HG03060 (cell line): ENCODE data around the gene LGALS7B.
"Not testable (repeated sequence)": the region's sequence is repeated elsewhere in the genome, so short reads cannot be mapped to it uniquely, and the experiment has no call there.

Experiments used
- ATAC-seq: cut with Tn5 transposase; IDR thresholded peaks from one replicate; pipeline ENCODE4 v1.9.1; 2021; ENCODE audit warnings: low read depth, moderate number of reproducible peaks; ENCODE audit not compliant: unreplicated experiment

Gene LGALS7B

DNA sequence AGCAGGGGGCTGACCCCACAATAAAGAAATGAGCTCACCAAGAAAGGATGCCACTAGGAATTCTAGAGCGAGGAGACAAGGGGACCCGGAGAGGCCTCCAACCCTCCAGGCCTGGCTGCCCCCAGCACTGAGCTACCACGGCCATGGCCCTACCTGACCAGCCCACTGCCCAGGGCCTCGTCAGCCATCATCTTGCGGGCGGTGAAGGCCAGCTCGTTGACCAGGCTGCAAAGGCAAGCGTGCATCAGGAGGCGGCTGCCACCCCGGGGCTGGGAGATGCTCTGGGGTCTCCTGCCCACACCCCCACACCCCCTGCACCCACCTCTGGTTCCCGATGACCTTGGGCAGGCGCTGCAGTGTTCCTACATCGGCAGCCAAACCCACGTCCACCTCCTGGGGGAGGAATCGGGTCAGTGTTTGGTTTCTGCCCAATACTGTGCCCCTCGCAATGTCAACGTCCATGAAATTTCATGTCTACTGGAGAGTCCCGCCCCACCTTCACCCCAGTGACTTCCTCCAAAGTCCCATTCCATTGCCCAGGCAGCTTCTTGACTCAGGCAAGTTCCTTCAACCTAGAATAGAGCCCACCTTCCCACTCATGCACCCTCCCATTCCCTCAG is 27.2 kb downstream of the LGALS7B start:
- ATAC-seq = no peak

GRCh38 chr19:38817081-38817480 is 28.1 kb downstream of the LGALS7B start:
- no peak for ATAC-seq

- ATAC-seq = no peak
Measured at GRCh38 chr19:38819231-38819920, 30.4 kb downstream of the LGALS7B start.

- not testable (repeated sequence) for ATAC-seq
Measured at GRCh38 chr19:38821230-38821825, 32.3 kb downstream of the LGALS7B start.

DNA sequence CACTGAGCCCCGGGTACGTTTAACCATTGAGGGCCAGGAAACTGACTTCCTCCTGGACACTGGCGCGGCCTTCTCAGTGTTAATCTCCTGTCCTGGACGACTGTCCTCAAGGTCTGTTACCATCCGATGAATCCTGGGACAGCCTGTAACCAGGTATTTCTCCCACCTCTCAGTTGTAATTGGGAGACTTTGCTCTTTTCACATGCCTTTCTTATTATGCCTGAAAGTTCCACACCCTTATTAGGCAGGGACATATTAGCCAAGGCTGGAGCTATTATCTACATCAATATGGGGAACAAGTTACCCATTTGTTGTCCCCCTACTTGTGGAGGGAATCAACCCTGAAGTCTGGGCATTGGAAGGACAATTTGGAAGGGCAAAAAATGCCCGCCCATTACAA is 36.9 kb downstream of the LGALS7B start:
- not testable (repeated sequence) for ATAC-seq

DNA sequence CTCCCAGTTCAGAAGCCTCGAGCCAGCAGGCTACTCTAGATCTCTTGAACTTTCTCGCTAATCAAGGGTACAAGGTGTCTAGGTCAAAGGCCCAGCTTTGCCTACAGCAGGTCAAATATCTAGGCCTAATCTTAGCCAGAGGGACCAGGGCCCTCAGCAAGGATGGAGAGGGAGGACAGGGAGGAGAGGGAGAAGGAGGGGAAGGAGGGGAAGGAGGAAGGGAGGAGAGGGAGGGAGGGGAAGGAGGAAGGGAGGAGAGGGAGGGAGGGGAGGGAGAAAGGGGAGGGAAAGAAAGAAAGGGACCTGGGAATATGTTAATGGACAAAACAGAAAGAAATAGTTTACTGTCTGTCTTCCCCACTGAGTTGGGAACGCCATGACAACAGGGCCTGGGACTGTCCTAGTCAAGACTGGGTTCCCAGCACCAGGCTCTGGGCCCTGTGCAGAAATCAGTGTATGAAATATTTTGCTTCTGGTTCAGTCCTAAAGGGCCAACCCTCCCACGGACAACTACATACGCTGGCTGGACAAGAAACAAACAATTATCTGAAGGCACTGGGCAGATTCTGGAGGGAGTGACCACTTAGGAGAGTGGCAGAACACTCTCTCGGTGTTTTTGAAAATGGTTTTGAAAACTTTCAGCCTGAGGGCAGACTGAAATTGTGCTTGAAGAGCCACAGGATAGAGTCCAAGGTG is 38.0 kb downstream of the LGALS7B start:
- no peak for ATAC-seq

DNA sequence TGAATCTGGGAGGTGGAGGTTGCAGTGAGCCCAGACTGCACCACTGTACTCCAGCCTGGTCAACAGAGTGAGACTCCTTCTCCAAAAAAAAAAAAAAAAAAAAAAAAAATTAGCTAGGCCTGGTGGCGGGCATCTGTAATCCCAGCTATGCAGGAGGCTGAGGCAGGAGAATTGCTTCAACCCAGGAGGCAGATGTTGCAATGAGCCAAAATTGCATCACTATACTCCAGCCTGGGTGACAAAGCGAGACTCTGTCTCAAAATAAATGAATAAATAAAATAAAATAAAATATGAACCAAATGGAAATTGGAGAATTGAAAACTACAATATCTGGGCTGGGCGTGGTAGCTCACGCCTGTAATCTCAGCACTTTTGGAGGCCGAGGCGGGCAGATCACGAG is 40.2 kb downstream of the LGALS7B start:
- not testable (repeated sequence) for ATAC-seq

GRCh38 chr19:38830039-38830733 is 41.2 kb downstream of the LGALS7B start:
- no peak for ATAC-seq

DNA sequence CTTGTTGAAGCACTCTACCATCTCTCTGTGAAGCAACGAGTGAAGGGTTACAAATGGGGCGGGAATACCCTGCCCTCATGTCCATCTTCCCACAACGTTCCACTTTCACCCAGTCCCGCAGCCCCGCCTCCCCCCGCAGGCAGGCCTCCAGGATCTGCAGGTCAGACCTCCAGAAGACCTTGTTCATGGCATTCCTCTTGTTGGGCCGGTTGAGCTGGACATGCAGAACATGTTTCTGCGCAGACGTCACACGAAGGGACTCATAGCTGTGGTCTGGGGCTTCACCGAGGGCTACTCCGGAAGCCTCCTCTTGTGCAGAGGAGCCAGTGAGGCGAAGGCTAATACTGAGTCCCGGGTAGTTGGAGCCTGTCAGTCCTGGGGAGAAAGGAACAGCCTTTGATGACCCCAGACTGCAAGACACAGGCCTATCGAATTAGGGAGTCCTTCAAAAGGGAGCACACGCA is 42.2 kb downstream of the LGALS7B start:
- ATAC-seq = no peak

- no peak for ATAC-seq
Measured at GRCh38 chr19:38833092-38833425, 44.1 kb downstream of the LGALS7B start.

DNA sequence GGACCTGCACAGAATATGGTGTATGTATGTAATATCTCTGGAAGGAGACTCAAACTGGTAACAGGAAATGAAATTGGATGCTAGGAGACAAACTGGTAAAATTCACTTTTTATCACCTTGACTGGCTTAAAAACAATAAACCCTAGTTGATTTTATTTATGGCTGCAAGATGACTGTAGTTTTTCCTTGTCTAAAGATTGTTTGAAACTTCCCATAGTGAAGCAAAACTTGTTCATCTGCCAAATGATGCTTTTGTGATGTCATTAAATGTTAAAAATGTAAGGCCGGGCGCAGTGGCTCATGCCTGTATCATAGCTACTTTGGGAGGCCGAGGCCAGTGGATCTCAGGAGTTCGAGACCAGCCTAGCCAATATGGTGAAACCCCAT is 45.1 kb downstream of the LGALS7B start:
- no peak for ATAC-seq

DNA sequence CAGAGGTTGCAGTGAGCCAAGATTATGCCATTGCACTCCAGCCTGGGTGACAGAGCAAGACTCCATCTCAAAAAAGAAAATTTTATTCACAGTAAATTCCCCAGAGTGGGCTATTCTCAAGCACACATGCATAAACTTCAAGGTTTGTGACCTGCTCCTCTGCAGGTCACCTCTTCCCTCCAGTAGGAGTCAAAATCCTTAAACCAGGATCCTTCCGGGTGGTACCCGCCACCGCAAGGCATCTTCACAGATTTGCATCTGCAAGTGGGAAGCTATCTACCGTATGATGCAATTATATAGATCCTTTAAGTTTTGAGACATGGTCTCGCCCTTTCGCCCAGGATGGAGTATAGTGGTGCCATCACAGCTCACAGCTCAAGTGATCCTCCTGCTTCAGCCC is 45.6 kb downstream of the LGALS7B start:
- ATAC-seq = no peak

GRCh38 chr19:38836159-38836982 is 47.4 kb downstream of the LGALS7B start:
- ATAC-seq = no peak

GRCh38 chr19:38836983-38837626 is 48.1 kb downstream of the LGALS7B start:
- no peak for ATAC-seq

DNA sequence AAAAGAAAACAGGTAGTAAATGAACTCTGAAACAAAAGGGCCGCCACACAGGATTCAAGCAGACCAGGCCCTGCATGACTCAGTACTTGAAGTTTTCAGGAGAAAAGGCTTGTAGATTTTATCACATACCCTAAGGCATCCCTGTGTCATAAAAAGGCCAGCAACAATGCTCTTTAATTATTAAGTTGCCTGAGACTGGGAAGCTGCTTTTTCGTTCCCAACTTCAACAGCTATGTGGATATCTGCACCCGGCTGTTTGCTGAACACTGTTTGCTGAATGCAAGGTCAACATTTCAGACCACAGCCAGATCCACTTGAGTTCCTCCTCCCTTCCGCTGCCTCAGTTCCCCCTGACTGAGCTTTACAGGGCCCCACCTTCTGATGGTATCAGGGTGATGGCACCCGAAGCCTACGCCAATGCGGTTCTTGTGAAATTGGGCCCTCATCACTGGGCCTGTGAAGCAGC is 48.7 kb downstream of the LGALS7B start:
- no peak for ATAC-seq

- no peak for ATAC-seq
Measured at GRCh38 chr19:38838208-38838985, 49.4 kb downstream of the LGALS7B start.

DNA sequence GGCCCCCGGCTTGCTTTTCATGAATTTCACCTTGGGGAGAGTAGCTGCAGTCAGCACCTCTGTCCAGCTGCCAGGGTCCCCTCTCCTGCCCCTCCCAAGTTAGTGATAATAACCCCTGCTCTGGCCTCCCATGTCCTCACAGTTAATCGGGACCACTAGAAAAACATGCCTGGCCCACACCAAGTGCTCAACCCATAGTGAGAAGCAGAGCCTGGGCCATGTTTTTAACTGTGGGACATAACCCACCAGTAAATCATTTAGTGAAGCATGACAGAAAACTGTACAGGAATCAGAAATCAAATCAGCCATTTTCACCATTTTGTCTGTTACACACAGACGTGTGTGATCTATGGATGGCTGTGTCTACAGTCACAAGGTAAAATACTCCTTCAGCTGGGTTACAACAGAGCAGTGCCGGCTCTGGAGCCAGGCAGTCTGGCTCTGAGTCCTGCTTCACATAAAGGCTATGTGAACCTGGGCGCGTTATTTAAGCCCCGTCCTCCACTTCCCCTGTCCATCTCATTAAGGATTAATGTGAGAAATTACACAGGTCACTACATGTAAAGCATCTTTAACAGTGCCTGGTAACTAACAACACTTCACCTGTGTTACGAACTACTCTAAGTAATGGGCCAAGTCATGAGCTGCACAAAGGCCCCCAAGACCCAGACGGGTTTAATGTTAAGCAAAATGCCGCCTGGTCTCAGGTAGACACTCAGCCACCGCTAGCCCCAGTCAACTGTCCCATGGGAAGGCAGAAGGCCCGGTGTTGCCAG is 50.2 kb downstream of the LGALS7B start:
- ATAC-seq = no peak
